ENCODE results near the gene ZSCAN2.
"Not testable (repeated sequence)": the region's sequence is repeated elsewhere in the genome, so short reads cannot be mapped to it uniquely, and the experiment has no call there.

The ZSCAN2 gene

DNA sequence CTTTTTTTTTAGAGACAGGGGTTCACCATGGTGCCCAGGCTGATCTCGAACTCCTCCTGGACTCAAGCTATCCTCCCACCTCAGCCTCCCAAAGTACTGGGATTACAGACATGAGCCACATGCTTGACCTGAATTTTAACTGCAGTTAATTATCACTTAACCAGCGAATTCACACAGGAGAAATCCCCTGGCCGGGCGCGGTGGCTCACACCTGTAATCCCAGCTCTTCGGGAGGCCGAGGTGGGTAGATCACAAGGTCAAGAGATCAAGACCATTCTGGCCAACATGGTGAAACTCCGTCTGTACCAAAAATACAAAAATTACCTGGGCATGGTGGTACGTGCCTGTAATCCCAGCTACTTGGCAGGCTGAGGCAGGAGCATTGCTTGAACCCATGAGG, 41.1 kb downstream of the ZSCAN2 start:
- not testable (repeated sequence) for DNase-seq (ENCODE audit: low spot score)

DNA sequence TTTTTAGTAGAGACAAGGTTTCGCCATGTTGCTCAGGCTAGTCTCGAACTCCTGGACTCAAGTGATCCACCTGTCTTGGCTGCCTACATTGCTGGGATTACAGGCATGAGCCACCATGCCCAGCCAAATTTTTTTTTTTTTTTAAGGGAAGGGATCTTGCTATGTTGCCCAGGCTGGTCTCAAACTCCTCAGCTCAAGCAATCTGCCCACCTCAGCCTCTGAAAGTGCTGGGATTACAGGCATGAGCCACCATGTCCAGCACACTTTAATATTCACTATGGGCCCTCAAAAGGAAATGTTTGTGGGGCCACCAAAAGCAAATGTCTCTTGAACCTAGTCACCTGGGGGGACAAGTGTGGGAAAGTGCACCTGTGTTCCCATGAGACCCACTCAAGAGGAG, 41.8 kb downstream of the ZSCAN2 start:
- not testable (repeated sequence) for DNase-seq (ENCODE audit: low spot score)

DNA sequence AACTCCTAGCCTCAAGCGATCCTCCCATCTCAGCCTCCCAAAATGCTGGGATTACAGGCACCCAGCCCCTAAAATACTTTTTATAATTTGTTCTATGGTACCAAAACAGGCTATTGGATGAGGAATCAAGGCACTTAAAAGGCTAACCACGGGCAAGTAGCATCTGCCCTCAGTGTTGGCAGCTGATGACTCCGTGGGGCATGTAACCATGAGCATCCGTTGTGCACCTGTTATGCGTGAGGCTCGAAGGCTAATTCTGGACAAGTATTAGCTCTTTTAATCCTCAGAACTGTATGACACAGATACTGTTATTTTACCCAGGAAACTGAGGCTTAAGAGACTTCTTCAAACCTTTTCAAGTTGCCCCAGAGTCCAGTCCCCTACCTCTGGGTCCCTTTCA, 43.0 kb downstream of the ZSCAN2 start:
- no peak for DNase-seq (ENCODE audit: low spot score)

DNA sequence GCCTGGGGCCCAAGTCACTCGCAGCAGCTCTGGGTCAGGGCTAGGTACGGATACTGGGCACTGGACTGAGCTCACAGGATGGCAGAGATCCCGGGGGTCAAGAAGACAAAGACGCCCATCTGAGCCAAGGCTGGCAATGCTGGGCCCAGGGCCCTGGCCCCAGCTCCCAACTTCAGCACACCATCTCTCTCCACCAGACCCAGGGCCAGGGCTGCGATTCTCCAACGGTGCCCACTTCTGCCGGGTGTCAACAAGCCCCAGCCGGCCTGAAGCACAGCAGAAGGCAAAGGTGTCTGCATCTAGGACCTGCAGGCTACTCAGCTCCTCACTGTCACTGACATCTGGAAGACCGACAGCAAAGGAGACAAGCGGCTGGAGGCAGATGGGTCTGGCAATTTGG, 44.7 kb downstream of the ZSCAN2 start:
- DNase-seq (ENCODE audit: low spot score) = no peak

DNA sequence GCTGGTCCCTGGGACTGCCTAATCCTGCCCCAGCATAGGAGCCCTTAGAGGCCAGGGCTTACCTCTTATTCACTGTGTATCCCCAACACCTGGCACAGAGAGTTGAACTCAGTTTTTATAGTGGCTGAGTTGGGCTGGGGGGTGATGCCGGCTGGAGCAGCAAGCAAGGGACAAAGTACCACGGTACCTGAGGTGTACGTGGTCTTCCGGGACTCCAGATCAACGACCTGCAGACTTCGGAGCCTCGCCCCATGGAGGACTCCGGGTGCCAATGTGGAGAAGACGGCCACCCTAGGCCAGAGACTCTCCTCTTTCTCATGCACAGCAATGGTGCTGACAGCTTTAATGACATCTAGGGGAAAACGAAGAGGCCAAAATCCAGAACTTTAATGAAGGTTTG, 45.2 kb downstream of the ZSCAN2 start:
- DNase-seq (ENCODE audit: low spot score) = no peak

DNA sequence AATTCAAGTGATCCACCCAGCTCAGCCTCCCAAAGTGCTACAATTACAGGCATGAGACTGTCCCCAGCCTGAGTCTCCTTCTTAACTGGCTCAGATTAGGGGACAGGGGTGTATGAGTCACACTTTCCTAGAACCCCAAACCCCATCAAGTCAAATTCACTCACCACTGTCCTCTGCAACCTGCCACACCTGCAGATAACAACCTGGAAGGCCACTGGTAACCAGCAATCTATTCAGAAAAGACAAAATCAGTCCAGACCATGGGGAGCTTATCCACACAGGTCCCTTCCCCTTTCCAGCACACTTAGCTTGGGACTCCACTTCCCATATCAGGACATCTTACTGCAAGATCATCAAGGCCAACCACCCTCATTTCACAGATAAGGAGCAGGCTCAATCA, 46.9 kb downstream of the ZSCAN2 start:
- no peak for DNase-seq (ENCODE audit: low spot score)

DNA sequence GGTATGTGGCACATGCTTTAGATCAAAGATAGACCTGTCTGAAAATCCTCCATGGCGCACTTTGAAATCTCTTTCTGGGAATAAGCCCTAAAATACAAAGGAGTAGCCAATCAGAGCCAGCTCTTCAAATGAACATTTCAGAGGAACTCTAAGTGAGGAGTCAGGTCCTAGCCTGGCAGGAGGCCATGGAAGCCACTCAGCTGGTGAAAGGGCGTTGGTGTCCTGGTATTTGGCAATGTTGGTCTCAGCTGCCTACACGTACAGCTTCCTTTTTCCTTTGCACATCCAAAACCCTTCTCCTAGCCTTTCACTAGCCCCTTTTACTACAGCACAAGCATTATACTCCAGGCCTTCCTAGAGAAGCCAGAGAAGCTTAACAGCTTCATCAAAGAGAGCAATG, 47.7 kb downstream of the ZSCAN2 start:
- no peak for DNase-seq (ENCODE audit: low spot score)

DNA sequence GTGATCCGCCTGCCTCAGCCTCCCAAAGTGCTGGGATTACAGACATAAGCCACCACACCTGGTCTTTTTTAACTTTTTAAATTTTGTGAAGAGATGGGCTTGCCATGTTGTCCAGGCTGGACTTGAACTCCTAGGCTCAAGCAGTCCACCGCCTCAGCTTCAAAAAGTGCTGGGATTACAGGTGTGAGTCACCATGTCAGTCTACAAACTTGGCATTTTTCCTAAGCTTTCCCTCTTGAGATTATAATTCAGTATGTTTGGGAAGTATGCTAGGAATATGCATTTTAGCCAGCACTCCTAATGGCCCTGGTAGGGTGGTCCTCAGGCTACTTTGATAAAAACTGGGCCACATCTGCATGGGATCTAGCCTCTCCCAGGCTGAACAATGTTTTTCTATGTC, 48.9 kb downstream of the ZSCAN2 start:
- DNase-seq (ENCODE audit: low spot score) = no peak

DNA sequence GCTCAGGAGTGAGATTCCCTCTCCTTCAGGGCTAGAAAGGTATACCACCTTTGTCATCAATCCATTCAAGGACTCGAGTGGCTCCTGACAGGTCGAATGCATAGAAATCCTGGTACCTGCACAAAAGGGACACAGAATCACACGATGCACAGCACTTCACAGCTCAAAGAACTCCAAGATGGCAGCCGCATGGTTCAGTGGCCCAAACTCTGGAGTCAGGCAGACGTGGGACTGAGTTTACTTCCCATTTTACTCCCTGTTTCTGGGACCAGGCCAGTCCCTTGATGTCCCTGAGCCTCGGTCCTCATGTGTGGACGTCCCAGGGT, 52.7 kb downstream of the ZSCAN2 start:
- no peak for DNase-seq (ENCODE audit: low spot score)

DNA sequence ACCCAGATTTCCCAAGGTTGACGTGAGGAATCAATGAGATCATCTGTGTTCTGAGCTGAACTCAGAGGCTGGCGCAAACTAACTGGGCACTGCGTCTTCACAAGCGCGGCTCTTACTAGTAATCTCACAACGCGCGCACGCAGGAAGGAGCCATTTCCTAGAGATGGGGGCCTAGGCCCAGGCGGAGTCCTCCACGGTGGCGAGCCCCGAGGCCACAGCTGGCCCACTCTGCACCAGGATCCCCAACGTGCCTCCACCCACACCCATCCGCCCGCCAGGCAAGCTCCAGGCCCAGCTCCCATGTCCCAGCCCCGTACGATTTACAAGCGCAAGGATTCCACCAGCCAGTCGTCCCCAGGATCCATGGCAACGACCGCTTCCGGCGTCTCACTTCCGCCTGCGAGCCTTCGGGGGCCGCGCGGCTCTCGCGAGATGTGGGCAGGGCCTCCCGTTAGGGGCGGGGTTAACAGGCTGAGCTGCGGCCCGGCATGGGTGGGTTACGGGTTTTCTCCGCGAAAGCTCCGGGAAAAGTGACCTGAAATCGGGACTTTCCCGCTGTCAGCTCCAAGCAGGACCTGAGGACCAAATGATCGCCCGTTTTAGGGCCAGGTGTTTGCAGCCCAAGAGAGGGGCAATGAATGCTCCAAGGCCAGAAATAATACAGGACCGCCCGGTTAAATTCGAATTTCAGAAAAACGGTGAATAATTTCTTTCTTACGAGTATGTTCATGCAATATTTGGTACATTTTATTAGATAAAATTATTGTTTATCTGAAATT, 53.3 kb downstream of the ZSCAN2 start, which contains the start of gene WDR73:
Gene WDR73, minus strand, starts transcription at position 374 of the 779 bp plus-strand sequence. Its CDS starts 9 bp downstream, at position 365.
- DNase-seq (ENCODE audit: low spot score) = peak; percentile 96

DNA sequence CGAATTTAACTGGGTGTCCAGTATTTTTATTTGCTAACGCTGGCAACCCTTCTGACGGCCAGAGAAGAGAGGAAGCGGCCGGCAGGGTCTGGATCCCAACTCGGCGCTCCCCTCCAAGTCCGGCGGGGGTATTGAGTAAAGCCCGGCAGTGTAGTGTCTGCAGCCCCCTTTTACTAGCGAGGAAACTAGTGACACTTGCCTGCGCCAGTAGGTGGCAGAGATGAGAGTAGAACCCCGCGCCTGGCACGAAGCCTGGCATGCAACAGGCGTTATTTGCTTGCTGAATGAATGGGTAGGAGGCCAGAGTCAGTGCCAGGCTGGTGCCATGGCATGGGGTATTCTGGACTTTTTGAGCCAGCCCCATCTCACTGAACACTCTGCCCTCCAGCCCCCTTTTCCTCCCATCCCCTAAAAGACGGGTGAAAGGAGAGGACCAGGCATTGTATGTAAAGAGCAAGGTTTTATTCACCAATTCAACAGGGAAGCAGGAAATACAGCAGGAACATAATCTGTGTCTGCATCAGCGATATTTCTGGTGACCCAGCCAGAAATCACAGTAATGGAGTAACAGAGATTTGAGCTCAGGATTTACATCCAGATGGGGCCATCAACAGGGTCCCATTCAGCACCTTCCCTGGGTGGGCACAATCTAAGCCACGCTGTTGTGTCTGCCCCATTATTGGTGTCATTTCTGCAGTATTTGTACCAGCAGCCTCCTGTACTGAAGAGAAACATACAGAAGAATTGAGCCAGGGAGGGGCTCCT, 54.1 kb downstream of the ZSCAN2 start:
- peak; percentile 82 for DNase-seq (ENCODE audit: low spot score)

DNA sequence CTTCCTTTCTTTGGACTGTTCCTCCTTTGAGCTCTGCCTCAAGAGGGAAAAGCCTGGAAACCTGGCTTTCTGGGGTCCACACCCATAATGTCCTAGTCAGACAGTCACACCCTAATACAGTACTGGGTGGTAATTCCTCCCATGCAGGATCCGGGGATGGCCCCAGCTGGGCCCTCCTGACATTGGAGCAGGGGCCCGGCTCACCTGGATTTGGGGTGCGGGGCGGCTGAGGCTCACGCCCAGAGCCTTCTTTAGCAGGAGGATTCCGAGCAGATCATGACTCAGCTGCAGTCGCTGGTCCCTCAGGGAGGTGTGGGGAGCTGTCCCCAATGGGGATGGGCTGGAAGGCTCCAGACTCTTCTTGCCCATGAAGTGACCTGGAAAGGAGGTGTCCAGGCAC, 56.2 kb downstream of the ZSCAN2 start:
- no peak for DNase-seq (ENCODE audit: low spot score)

DNA sequence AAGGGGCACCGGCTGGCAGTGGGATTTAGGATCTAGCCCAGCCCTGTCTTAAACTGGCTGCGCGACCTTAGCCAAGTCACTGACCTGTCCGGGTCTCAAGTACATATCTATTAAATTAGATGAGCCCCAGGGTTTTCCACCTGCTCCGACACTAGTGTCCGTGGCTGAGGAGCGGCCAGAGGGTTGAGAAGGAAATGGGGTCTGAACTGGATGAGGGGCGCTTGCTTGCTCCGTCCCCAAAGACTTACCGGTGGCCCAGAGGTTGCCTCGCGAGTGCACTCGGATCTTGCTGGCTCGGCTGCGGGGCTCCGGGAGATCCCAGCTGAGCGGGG, 56.9 kb downstream of the ZSCAN2 start:
- DNase-seq (ENCODE audit: low spot score) = no peak

DNA sequence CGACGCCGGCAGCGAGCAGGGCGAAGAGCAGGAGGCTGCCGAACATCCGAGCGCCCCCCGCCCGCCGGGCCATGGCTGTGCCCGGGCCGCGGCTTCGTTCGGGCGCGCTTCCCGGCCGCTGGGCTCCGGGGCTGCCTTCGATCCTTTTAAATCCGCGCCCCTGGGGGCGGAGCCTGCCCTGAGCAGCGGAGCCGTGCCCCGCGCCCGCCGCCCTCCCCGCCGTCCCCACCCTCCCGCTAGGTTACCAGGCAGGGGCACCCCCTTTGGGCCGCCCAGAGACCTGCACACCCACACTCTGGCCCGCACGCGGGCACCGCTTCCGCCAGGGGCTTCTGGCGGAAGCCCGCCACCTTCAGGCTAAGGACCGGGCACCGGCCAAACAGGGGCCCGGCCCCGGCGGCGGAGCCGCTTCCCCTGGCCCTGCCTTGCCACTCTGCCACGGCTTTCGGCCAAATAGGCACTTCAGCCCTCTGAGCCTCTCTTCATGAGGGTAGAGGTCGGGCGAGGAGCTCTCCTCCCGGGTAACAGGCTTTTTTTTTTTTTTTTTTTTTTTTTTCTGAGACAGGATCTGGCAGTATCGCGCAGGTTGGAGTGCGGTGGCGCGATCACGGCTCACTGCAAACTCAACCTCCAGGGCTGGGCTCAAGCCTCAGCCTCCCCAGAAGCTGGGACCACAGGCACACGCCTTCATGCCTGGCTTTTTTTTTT, 57.4 kb downstream of the ZSCAN2 start, which contains the start of gene NMB:
Gene NMB, minus strand, starts transcription at position 120 of the 708 bp plus-strand sequence. Its CDS starts 47 bp downstream, at position 73.
- peak; percentile 84 for DNase-seq (ENCODE audit: low spot score)

DNA sequence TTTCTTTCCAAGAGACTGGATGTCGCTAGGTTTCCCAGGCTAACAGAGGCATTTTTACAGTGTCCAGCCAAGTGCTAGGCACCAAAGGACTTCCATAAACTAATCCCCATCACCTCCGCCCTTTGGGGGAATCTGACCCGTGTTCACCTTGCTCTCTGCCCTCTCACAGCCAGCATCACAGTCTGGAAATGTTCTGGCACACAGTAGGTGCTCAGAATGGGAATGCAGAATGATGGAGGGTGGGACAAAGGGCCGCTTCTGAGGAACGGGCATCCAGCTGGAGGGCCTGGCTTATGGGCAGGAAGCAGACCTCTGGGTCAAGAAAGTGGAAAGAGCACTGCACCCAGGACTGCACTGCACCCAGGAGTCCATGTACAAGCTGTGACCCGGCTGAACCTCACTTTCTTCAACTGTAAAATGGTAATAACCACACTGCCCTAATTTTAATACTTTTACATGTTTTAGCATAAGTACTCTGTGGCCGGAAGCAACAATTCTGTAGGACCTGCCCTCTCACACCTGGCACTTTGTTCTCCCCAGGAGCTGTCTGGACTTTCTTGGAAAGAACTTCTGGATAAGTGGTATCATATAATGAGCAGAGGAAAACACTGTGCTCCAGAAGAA, 58.1 kb downstream of the ZSCAN2 start:
- DNase-seq (ENCODE audit: low spot score) = no peak

DNA sequence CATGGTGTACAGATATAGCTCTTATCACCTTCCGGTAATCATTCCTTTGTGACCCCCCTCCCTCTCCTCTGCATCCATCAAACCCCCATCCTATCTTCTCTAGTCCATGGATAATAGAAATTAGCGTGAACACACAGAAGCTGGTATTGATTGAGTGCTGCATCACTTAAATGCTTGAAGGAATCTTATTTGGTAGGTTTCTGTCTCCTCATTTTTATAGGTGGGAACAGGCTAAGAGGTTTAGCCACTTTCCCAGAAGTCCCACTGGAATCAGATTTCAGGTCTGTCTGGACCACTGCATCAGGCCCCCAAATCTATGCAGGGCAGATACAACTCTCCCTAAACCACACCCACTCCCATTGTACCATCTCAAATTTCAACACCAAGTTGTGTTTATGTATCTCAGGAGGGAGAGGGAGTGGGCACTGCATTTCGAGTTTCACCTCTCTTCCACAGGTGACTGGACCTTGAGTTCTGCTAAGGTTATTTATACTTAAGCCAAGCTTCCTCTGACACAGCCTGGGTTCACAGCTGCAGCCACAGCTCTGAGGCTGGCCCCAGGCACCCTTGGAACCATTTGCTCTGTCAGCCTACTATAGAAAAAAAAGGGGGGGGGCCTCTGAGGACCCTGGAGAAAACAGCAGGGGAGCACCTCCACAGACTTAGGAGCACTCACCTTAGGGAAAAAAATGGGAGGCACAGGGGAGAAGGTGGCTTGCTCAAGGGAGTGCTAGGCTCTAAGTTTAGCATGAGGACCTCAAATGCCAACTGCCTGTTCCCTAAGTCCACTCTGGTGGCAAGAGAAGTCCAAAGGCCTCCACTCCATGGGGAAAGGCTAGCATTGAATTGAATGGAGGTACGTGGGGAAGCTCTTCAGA, 59.3 kb downstream of the ZSCAN2 start:
- DNase-seq (ENCODE audit: low spot score) = no peak

DNA sequence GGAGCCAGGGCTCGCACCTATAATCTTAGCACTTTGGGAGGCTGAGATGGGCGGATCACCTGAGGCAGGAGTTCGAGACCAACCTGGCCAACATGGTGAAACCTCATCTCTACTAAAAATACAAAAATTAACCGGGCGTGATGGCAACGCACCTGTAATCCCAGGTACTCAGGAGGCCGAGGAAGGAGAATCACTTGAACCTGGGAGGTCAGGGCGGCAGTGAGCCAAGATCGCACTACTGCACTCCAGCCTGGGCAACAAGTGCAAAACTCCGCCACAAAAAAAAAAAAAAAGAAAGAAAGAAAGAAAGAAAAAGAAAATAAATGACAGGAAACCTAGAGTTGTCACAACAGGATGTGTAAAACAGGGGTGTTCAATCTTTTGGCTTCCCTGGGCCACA, 60.2 kb downstream of the ZSCAN2 start:
- no peak for DNase-seq (ENCODE audit: low spot score)

DNA sequence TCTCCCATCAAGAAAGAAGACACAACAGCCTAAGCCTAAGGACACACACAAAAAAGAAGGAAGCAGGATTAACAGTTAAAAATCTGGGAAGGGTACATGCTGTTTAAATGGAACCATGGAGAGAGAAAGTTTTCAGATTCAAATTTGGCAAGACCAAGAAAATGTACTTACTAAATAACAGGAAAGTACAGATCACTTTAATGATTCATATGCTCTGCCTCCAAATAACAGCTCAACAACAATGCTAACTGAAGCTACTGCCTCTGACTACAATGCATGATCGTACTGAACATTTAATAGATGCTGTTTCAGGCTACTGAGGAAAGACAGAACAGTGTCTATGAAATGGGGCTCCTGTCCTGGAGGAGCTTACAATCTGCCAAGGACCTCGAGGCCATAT, 65.6 kb downstream of the ZSCAN2 start:
- no peak for DNase-seq (ENCODE audit: low spot score)

DNA sequence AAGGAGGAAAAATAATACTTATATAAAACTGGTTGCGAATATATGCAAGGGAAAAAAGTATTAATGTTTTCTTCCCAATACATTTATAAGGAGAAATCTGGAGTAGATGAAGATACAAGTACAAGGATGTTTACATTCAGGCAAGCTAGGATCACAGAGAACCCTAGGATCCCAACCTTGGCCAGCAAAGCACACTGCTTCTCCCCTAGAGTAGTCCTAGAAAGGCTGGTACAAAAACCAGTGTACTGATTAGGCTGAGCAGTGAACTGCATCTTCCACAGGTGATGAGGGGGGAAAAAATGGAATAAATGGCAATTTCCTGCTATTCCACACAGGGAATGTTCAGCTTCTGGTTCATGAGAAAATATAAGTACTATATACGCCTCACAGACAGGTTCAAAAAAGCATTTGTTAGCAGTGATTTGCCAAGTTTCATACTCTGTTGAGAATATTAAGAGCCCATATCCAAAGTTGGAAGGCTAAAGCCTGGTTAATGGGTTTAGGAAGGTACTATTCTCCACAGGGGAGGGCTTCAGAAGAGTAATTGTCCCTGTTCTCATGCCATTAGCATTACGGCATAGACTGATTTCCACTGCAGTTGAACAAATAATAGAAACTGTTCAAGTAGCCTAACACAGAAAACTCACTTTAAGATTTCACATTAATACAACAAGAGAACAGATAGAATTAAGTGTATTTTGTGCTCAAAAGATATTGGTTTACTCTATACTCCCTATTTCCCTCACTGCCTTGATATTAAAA, 67.6 kb downstream of the ZSCAN2 start:
- no peak for DNase-seq (ENCODE audit: low spot score)

DNA sequence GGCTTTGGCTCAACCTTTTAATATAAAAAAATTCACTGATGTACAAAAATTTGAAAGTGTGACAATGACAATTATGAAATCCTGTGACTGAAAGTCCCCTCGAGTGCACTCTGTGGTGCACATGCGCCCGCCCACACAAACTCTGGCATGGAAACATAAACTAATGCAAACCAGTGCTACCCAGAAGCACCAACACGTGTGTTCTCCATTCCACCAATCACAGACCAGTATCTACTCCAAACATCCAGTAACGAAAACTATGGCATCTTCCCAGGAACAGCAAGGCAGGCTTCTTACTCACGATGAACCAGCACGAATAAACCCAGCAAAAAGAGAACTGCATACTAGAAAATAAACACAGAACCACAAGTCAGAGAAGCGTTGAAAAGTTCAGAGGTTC, 68.9 kb downstream of the ZSCAN2 start:
- DNase-seq (ENCODE audit: low spot score) = no peak

DNA sequence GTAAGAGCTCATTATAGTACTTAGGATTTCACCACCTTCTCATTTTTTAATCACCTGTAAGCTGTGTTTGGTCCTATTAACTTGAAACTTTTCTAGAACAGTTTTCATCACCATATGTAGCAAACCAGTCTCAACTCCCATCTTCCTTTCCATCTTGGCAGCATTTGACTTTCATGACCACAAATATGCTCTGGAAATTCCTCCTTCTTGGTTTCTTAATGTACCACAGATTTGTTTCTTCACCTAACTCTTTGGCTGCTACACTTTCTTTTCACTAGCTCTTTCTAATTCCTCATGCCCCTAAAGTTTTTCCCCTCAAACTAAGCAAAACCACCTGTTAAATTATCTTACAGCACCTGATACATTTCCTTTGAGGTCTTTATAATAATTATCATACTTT, 70.4 kb downstream of the ZSCAN2 start:
- no peak for DNase-seq (ENCODE audit: low spot score)

Measured in CD4-positive, alpha-beta T cell treated with Interleukin-15 for 4 hours (primary cell).